T-helper 17 cell (primary cell): Measurements from ENCODE around the gene ECM2. TPM values are rescaled to one million over a fixed set of nuclear protein-coding genes. Genes with fewer than 3 reads are reported as not detected.

Experiments
- ATAC-seq: fragments of 150-1000 bp; cut with Tn5 transposase; 2 replicates; pipeline ENCODE4 v1.10.0; 2021; ENCODE audit warnings: mild to moderate bottlenecking, moderate library complexity
- DNase-seq, 3 donors: peaks; one replicate each; pipeline versions ENCODE4 v3.0.0 to v3.0.0-alpha.2; 2020 to 2021
- H3K9me3 ChIP-seq: one replicate; pipeline ENCODE4 v1.7.0; 2013; ENCODE audit warnings: low read length, mild to moderate bottlenecking; ENCODE audit not compliant: control insufficient read depth, poor library complexity, severe bottlenecking
- H3K27ac Mint-ChIP-seq: one replicate; pipeline ENCODE4 v1.8.0; 2022; ENCODE audit warnings: mild to moderate bottlenecking, moderate library complexity, mixed read lengths
- H3K27me3 Mint-ChIP-seq: one replicate; pipeline ENCODE4 v1.8.0; 2022; ENCODE audit warnings: mixed read lengths
- H3K36me3 Mint-ChIP-seq: one replicate; pipeline ENCODE4 v1.8.0; 2022; ENCODE audit warnings: low read depth, mixed read lengths
- H3K4me1 Mint-ChIP-seq: one replicate; pipeline ENCODE4 v1.8.0; 2022; ENCODE audit warnings: mild to moderate bottlenecking, mixed read lengths
- H3K4me3 Mint-ChIP-seq: one replicate; pipeline ENCODE4 v1.8.0; 2022; ENCODE audit warnings: mild to moderate bottlenecking, moderate library complexity, mixed read lengths
- total RNA-seq, 4 donors: library from RNA in 2 of 4; stranded (reverse) in 2 of 4; gene quantifications; one replicate each; pipeline ENCODE4 v1.2.3 and lab custom pipeline; 2022 to 2026

Gene ECM2
- total RNA-seq, 2 donors from 2014 or later, result not detected

DNA sequence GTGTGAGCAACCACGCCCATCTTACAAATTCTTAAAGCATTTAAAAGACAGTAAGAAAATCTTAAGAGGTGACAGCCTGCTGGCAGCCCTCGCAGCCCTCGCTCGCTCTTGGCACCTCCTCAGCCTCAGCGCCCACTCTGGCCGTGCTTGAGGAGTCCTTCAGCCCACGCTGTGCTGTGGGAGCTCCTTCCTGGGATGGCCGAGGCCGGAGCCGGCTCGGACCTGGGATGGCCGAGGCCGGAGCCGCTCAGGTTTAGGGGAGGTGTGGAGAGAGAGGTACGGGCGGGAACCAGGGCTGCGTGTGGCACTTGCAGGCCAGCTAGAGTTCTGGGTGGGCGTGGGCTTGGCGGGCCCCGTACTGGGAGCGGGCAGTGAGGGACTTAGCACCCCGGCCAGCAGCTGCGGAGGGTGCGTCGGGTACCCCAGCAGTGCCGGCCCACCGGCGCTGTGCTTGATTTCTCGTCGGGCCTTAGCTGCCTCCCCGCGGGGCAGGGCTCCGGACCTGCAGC, 9.3 kb upstream of the ECM2 start:
- no peaks in the 10 kb centered on the region for H3K27me3 Mint-ChIP-seq
- DNase-seq, result no peak
- H3K36me3 Mint-ChIP-seq, result no peaks in the 10 kb centered on the region
- no peak overlapping the region for H3K27ac Mint-ChIP-seq
- no peaks in the 10 kb centered on the region for H3K9me3 ChIP-seq
- H3K4me3 Mint-ChIP-seq, result no peak overlapping the region
- no peaks in the 10 kb centered on the region for H3K4me1 Mint-ChIP-seq
- no peak for ATAC-seq

DNA sequence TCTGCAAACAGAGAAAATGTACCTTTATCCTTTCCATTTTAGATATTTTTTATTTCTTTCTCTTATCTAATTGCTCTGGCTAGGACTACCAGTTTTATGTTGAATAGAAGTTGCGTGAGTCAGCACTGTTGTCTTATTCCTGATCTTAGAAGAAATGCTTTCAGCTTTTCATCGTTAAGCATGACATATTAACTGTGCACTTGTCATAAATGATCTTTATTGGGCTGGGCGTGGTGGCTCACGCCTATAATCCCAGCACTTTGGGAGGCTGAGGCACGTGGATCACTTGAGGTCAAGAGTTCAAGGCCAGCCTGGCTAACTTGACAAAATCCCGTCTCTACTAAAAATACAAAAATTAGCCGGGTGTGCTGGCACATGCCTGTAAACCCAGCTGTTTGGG, 8.2 kb upstream of the ECM2 start:
- Mint-ChIP-seq H3K4me3 (no peak overlapping the region), H3K27me3 (no peaks in the 10 kb centered on the region), H3K4me1 (no peaks in the 10 kb centered on the region), H3K27ac (no peak overlapping the region), H3K36me3 (no peaks in the 10 kb centered on the region)
- ATAC-seq (no peak), DNase-seq (no peak)
- no peaks in the 10 kb centered on the region for H3K9me3 ChIP-seq

GRCh38 chr9:92538541-92538940, 2.8 kb upstream of the ECM2 start:
- H3K27ac Mint-ChIP-seq, result no peak overlapping the region
- H3K4me1 Mint-ChIP-seq, result peaks cover 12% of the 10 kb centered on the region
- DNase-seq (no peak), ATAC-seq (no peak)
- H3K4me3 Mint-ChIP-seq, result no peak overlapping the region
- H3K27me3 Mint-ChIP-seq, result no peaks in the 10 kb centered on the region
- H3K9me3 ChIP-seq, result no peaks in the 10 kb centered on the region
- H3K36me3 Mint-ChIP-seq, result no peaks in the 10 kb centered on the region

- H3K9me3 ChIP-seq, result no peaks in the 10 kb centered on the region
- no peak for DNase-seq
- Mint-ChIP-seq H3K4me3 (peak overlapping the region; percentile 39), H3K4me1 (peaks cover 12% of the 10 kb centered on the region), H3K36me3 (no peaks in the 10 kb centered on the region), H3K27ac (no peak overlapping the region), H3K27me3 (no peaks in the 10 kb centered on the region)
- no peak for ATAC-seq
Measured at GRCh38 chr9:92534674-92535073, 1.1 kb downstream of the ECM2 start.

GRCh38 chr9:92534204-92534603, 1.6 kb downstream of the ECM2 start:
- no peak for ATAC-seq
- Mint-ChIP-seq H3K27me3 (no peaks in the 10 kb centered on the region), H3K4me3 (peak overlapping the region; percentile 39), H3K27ac (no peak overlapping the region), H3K4me1 (peaks cover 12% of the 10 kb centered on the region), H3K36me3 (no peaks in the 10 kb centered on the region)
- DNase-seq, result no peak
- no peaks in the 10 kb centered on the region for H3K9me3 ChIP-seq

- ATAC-seq, result no peak
- no peak for DNase-seq
- no peaks in the 10 kb centered on the region for H3K27me3 Mint-ChIP-seq
- no peaks in the 10 kb centered on the region for H3K36me3 Mint-ChIP-seq
- H3K4me1 Mint-ChIP-seq, result peaks cover 12% of the 10 kb centered on the region
- H3K4me3 Mint-ChIP-seq, result no peak overlapping the region
- no peak overlapping the region for H3K27ac Mint-ChIP-seq
- H3K9me3 ChIP-seq, result no peaks in the 10 kb centered on the region
Measured at GRCh38 chr9:92530893-92531292, 4.9 kb downstream of the ECM2 start.

GRCh38 chr9:92529124-92529523, 6.7 kb downstream of the ECM2 start:
- Mint-ChIP-seq H3K27ac (no peak overlapping the region), H3K4me1 (peaks cover 2% of the 10 kb centered on the region), H3K27me3 (no peaks in the 10 kb centered on the region), H3K36me3 (no peaks in the 10 kb centered on the region), H3K4me3 (no peak overlapping the region)
- DNase-seq, result no peak
- no peak for ATAC-seq
- no peaks in the 10 kb centered on the region for H3K9me3 ChIP-seq

GRCh38 chr9:92528522-92528849, 7.3 kb downstream of the ECM2 start:
- no peaks in the 10 kb centered on the region for H3K36me3 Mint-ChIP-seq
- H3K4me1 Mint-ChIP-seq, result no peaks in the 10 kb centered on the region
- ATAC-seq (no peak), DNase-seq (no peak)
- no peak overlapping the region for H3K4me3 Mint-ChIP-seq
- H3K9me3 ChIP-seq, result no peaks in the 10 kb centered on the region
- no peak overlapping the region for H3K27ac Mint-ChIP-seq
- H3K27me3 Mint-ChIP-seq, result no peaks in the 10 kb centered on the region

DNA sequence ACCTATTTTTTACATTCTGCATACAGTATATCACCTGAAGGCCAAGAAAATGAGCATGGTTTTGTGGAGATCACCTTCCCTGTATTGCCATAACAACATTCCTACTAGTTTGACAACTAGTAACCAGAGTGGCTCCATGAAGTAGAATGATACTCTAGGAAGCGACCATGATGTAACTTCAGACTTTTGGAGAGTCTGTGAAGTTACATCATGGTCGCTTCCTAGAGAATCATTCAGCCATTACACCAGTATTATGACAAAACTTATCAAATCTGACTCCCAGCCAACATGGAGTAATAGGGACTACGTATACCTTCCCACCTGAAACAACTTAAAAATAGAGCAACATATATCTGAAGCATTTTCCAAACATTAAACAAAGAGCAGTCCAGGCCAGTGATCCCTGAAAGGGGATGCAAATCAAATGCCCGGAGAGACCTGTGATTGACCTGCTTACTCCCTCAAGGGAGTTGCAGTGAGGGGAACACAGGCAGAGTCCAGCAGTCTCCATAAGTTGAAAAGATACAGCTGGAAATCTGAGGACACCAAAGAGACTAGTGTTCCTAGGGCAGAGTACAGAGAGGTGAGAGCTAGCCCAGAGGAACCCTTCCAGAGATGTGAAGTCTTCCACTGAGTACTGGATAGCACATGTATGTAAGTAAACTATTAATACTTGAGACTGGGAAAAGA, 7.8 kb downstream of the ECM2 start:
- H3K4me3 Mint-ChIP-seq, result no peak overlapping the region
- H3K4me1 Mint-ChIP-seq, result no peaks in the 10 kb centered on the region

GRCh38 chr9:92527291-92527828, 8.4 kb downstream of the ECM2 start:
- Mint-ChIP-seq H3K27me3 (no peaks in the 10 kb centered on the region), H3K4me3 (no peak overlapping the region), H3K27ac (no peak overlapping the region), H3K4me1 (no peaks in the 10 kb centered on the region), H3K36me3 (no peaks in the 10 kb centered on the region)
- DNase-seq (no peak), ATAC-seq (no peak)
- H3K9me3 ChIP-seq, result no peaks in the 10 kb centered on the region

More for the DNA sequence above, 7.8 kb downstream of the ECM2 start:
- DNase-seq (no peak), ATAC-seq (no peak)
- no peaks in the 10 kb centered on the region for H3K36me3 Mint-ChIP-seq
- no peaks in the 10 kb centered on the region for H3K9me3 ChIP-seq
- H3K27ac Mint-ChIP-seq, result no peak overlapping the region
- H3K27me3 Mint-ChIP-seq, result no peaks in the 10 kb centered on the region

GRCh38 chr9:92525306-92525705, 10.5 kb downstream of the ECM2 start:
- Mint-ChIP-seq H3K4me1 (no peaks in the 10 kb centered on the region), H3K27me3 (no peaks in the 10 kb centered on the region), H3K4me3 (no peak overlapping the region), H3K36me3 (no peaks in the 10 kb centered on the region), H3K27ac (no peak overlapping the region)
- no peak for DNase-seq
- no peaks in the 10 kb centered on the region for H3K9me3 ChIP-seq
- ATAC-seq, result no peak

GRCh38 chr9:92524881-92525280, 10.9 kb downstream of the ECM2 start:
- DNase-seq, result no peak
- no peaks in the 10 kb centered on the region for H3K9me3 ChIP-seq
- Mint-ChIP-seq H3K27ac (no peak overlapping the region), H3K36me3 (no peaks in the 10 kb centered on the region), H3K4me1 (no peaks in the 10 kb centered on the region), H3K4me3 (no peak overlapping the region), H3K27me3 (no peaks in the 10 kb centered on the region)
- ATAC-seq, result no peak

- Mint-ChIP-seq H3K4me3 (no peak overlapping the region), H3K4me1 (no peaks in the 10 kb centered on the region), H3K27me3 (no peaks in the 10 kb centered on the region), H3K36me3 (no peaks in the 10 kb centered on the region), H3K27ac (no peak overlapping the region)
- H3K9me3 ChIP-seq, result no peaks in the 10 kb centered on the region
- DNase-seq (no peak), ATAC-seq (no peak)
Measured at GRCh38 chr9:92522983-92523970, 12.5 kb downstream of the ECM2 start.
